ENCODE measurements around the gene DKK1. TPM values are rescaled to one million over a fixed set of nuclear protein-coding genes. Genes with fewer than 3 reads are reported as not detected.

The DKK1 gene
- polyA plus RNA-seq, 1 donor, result 2.7 TPM

DNA sequence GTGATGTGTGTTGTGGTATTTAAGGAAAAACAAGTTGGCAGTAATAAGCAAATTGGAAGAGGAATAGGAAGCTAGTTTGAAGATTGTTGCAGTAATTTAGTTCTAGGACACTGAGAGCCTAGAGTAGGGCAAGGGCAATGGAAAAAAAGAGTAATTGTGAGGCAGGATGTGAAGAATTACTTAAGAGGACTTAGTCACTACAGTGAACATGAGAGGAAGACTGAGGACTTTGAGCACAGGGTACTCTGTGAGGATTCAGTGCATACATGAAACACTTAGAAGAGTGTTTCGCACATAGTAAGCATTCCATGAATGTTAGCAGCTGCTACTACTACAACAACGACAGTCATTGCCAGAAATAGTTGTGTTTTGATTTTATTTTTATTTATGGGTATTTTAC is 30.9 kb upstream of the DKK1 start:
- no peak overlapping the region for H3K27ac ChIP-seq (ENCODE audit: low read length)
- WGBS (ENCODE audit: insufficient coverage, low lambda C conversion rate), result no CpG with 5 or more reads among the region's 2 CpGs
- H3K4me1 ChIP-seq (ENCODE audit: control insufficient read depth, insufficient read depth, low read length), result peaks cover 7% of the 10 kb centered on the region
- H3K27me3 ChIP-seq (ENCODE audit: control insufficient read depth, insufficient read depth, low read length), result no peaks in the 10 kb centered on the region
- peaks cover 3% of the 10 kb centered on the region for H3K36me3 ChIP-seq (ENCODE audit: control insufficient read depth, insufficient read depth, low read length)
- no peaks in the 10 kb centered on the region for H3K9me3 ChIP-seq (ENCODE audit: control insufficient read depth, low read depth, low read length)
- no peak overlapping the region for H3K4me3 ChIP-seq (ENCODE audit: low read length)
- DNase-seq, result no peak

- WGBS (ENCODE audit: insufficient coverage, low lambda C conversion rate), result no CpG with 5 or more reads among the region's 2 CpGs
- peaks cover 7% of the 10 kb centered on the region for H3K4me1 ChIP-seq (ENCODE audit: control insufficient read depth, insufficient read depth, low read length)
- peaks cover 3% of the 10 kb centered on the region for H3K36me3 ChIP-seq (ENCODE audit: control insufficient read depth, insufficient read depth, low read length)
- no peak overlapping the region for H3K27ac ChIP-seq (ENCODE audit: low read length)
- no peak overlapping the region for H3K4me3 ChIP-seq (ENCODE audit: low read length)
- H3K27me3 ChIP-seq (ENCODE audit: control insufficient read depth, insufficient read depth, low read length), result no peaks in the 10 kb centered on the region
- DNase-seq, result no peak
- H3K9me3 ChIP-seq (ENCODE audit: control insufficient read depth, low read depth, low read length), result no peaks in the 10 kb centered on the region
Observed at GRCh38 chr10:52284416-52285013, 29.6 kb upstream of the DKK1 start.

DNA sequence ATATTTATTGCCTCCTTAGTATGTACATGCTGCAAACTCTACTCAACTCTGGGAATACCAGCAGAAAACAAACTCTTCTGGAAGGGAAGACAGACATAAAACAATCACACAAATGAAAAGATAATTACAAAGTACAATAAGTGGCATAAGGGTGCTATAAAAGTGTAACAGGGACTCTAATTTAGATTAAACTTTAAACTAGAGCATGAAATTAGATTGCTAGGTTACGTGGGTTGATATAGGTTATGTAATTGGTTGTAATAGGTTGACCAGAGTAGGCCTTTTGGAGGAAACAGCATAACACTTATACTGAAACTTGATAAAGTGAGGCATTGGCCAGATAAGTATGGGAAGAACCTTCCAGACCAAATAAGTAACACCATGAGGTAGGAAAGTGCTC is 26.2 kb upstream of the DKK1 start:
- Histone ChIP-seq H3K27ac (ENCODE audit: low read length) (peak overlapping the region; percentile 37), H3K4me1 (ENCODE audit: control insufficient read depth, insufficient read depth, low read length) (peaks cover 7% of the 10 kb centered on the region), H3K9me3 (ENCODE audit: control insufficient read depth, low read depth, low read length) (no peaks in the 10 kb centered on the region), H3K27me3 (ENCODE audit: control insufficient read depth, insufficient read depth, low read length) (no peaks in the 10 kb centered on the region), H3K36me3 (ENCODE audit: control insufficient read depth, insufficient read depth, low read length) (peaks cover 1% of the 10 kb centered on the region), H3K4me3 (ENCODE audit: low read length) (no peak overlapping the region)
- peak; percentile 30 to 84 for DNase-seq
- no CpG with 5 or more reads among the region's 1 CpG for WGBS (ENCODE audit: insufficient coverage, low lambda C conversion rate)

GRCh38 chr10:52297747-52298146 is 16.3 kb upstream of the DKK1 start:
- no peak for DNase-seq
- no peak overlapping the region for H3K4me3 ChIP-seq (ENCODE audit: low read length)
- H3K36me3 ChIP-seq (ENCODE audit: control insufficient read depth, insufficient read depth, low read length), result no peaks in the 10 kb centered on the region
- H3K4me1 ChIP-seq (ENCODE audit: control insufficient read depth, insufficient read depth, low read length), result no peaks in the 10 kb centered on the region
- no peaks in the 10 kb centered on the region for H3K9me3 ChIP-seq (ENCODE audit: control insufficient read depth, low read depth, low read length)
- 100% methylated on average over 1 of the region's 4 CpGs for WGBS (ENCODE audit: insufficient coverage, low lambda C conversion rate)
- no peak overlapping the region for H3K27ac ChIP-seq (ENCODE audit: low read length)
- no peaks in the 10 kb centered on the region for H3K27me3 ChIP-seq (ENCODE audit: control insufficient read depth, insufficient read depth, low read length)

DNA sequence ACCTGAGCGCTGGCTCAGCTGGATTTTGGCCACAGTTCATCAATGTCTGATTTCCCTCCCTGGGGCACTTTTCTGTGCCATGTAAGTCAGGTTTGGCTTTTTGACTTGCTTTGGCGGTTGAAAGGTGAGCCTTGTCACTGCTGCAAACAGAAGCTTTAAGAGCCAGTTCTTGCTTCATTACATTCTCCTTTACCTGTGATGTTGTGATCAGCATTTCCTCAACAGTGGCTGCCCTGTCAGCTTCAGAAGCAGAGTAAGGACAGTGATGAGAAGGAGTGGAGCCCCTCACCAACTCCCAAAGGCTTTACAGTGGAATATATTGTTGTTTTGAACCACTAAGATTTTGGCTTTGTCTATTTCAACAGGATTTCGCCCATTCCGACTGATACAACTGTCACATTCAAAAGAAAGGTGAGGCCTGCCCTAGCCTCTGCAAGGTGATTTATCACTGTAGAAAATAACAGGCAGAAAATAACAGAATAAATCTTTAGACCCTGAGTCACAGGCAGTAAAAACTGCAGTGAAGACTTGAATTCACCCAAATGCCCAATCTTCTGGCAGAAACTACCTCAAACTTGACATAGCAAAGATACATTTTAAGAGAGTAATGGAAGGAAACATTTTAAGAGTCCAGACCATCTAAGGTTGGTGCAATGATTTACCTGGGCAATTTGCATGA is 13.3 kb upstream of the DKK1 start:
- WGBS (ENCODE audit: insufficient coverage, low lambda C conversion rate), result no CpG with 5 or more reads among the region's 4 CpGs
- no peak overlapping the region for H3K27ac ChIP-seq (ENCODE audit: low read length)

DNA sequence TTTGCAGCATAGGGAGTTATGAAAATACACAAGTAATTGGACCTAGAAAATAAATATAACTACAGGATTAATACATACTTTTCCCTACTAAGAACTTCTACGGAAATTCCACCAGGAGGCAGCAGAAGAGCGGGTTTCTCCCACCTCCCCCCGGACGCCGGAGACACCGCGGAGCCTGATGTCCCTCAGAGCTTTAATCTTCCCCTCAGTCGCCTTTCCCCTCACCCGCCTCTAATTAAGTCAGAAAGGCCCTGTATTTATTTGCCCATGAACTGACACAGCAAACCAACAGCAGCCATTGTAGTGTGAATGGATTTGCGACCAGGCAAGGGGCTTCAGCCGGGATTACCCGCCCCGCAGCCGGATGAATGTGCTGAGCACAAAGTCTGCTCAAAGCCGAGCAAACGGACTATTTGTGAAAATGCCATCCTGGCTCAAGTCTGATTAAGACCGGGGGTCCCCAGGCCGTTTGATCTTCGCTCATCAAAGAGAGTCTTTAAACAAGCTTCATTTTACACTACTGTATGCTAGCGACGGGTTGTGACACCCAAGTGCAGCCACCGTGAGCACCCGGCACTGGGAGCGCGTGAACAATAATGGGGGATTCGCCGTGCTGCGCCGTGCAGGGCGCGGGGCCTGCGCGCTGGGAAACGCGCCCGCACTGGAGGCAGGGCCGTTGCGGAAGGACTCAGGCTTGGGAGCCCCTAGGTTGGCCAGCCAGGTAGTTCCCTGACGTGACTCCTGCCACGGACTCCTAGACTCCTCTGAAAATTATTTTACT is 5.6 kb upstream of the DKK1 start:
- Histone ChIP-seq H3K36me3 (ENCODE audit: control insufficient read depth, insufficient read depth, low read length) (no peaks in the 10 kb centered on the region), H3K4me1 (ENCODE audit: control insufficient read depth, insufficient read depth, low read length) (peaks cover 5% of the 10 kb centered on the region), H3K4me3 (ENCODE audit: low read length) (peak overlapping the region; percentile 57), H3K27ac (ENCODE audit: low read length) (no peak overlapping the region), H3K9me3 (ENCODE audit: control insufficient read depth, low read depth, low read length) (no peaks in the 10 kb centered on the region), H3K27me3 (ENCODE audit: control insufficient read depth, insufficient read depth, low read length) (peaks cover 30% of the 10 kb centered on the region)
- no CpG with 5 or more reads among the region's 40 CpGs for WGBS (ENCODE audit: insufficient coverage, low lambda C conversion rate)
- peak; percentile 44 to 73 for DNase-seq

More for the DNA sequence above, 13.3 kb upstream of the DKK1 start:
- no peaks in the 10 kb centered on the region for H3K27me3 ChIP-seq (ENCODE audit: control insufficient read depth, insufficient read depth, low read length)
- H3K4me3 ChIP-seq (ENCODE audit: low read length), result no peak overlapping the region
- no peaks in the 10 kb centered on the region for H3K9me3 ChIP-seq (ENCODE audit: control insufficient read depth, low read depth, low read length)
- H3K4me1 ChIP-seq (ENCODE audit: control insufficient read depth, insufficient read depth, low read length), result no peaks in the 10 kb centered on the region
- H3K36me3 ChIP-seq (ENCODE audit: control insufficient read depth, insufficient read depth, low read length), result no peaks in the 10 kb centered on the region
- no peak for DNase-seq

- WGBS (ENCODE audit: insufficient coverage, low lambda C conversion rate), result no CpG with 5 or more reads among the region's 3 CpGs
- H3K4me3 ChIP-seq (ENCODE audit: low read length), result no peak overlapping the region
- peaks cover 16% of the 10 kb centered on the region for H3K4me1 ChIP-seq (ENCODE audit: control insufficient read depth, insufficient read depth, low read length)
- no peaks in the 10 kb centered on the region for H3K9me3 ChIP-seq (ENCODE audit: control insufficient read depth, low read depth, low read length)
- no peak for DNase-seq
- peaks cover 52% of the 10 kb centered on the region for H3K27me3 ChIP-seq (ENCODE audit: control insufficient read depth, insufficient read depth, low read length)
- no peak overlapping the region for H3K27ac ChIP-seq (ENCODE audit: low read length)
- H3K36me3 ChIP-seq (ENCODE audit: control insufficient read depth, insufficient read depth, low read length), result no peaks in the 10 kb centered on the region
Observed at GRCh38 chr10:52312942-52313255, 1.2 kb upstream of the DKK1 start.

- peak overlapping the region; percentile 52 for H3K4me3 ChIP-seq (ENCODE audit: low read length)
- peaks cover 51% of the 10 kb centered on the region for H3K27me3 ChIP-seq (ENCODE audit: control insufficient read depth, insufficient read depth, low read length)
- no CpG with 5 or more reads among the region's 26 CpGs for WGBS (ENCODE audit: insufficient coverage, low lambda C conversion rate)
- no peaks in the 10 kb centered on the region for H3K36me3 ChIP-seq (ENCODE audit: control insufficient read depth, insufficient read depth, low read length)
- peak in 1 of 2 donors; percentile 41 for DNase-seq
- peaks cover 16% of the 10 kb centered on the region for H3K4me1 ChIP-seq (ENCODE audit: control insufficient read depth, insufficient read depth, low read length)
- H3K27ac ChIP-seq (ENCODE audit: low read length), result no peak overlapping the region
- no peaks in the 10 kb centered on the region for H3K9me3 ChIP-seq (ENCODE audit: control insufficient read depth, low read depth, low read length)
Observed at GRCh38 chr10:52313256-52313932, 687 bp upstream of the DKK1 start.

DNA sequence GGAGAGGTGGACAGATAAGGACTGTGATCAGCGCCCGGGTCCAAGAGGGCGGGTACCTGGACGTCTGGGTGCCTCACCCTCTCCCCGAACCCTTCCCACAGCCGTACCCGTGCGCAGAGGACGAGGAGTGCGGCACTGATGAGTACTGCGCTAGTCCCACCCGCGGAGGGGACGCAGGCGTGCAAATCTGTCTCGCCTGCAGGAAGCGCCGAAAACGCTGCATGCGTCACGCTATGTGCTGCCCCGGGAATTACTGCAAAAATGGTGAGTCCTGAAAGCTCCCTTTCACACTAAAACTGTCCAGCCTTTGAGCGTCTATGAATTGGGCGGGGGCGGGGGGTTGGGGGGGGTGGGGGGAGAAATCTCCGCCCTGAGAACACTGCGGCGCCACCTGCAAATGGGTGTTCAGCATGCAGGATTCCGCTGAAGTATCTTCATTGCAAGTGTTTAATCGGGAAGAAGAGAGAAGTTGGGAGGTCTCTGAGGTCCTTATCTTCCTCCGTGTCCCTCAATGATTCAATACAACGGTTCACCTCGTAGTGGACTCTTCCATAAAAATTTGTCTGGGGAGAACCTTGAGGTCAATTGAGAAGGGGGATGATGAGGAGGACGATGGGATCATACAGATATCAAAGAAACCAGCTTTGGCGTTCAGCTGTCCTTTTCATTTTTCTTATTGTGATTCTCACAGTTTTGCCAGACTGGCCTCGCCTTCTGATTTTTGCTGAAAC is 906 bp downstream of the DKK1 start:
- WGBS (ENCODE audit: insufficient coverage, low lambda C conversion rate), result 90% methylated on average over 2 of the region's 36 CpGs
- Histone ChIP-seq H3K36me3 (ENCODE audit: control insufficient read depth, insufficient read depth, low read length) (no peaks in the 10 kb centered on the region), H3K9me3 (ENCODE audit: control insufficient read depth, low read depth, low read length) (no peaks in the 10 kb centered on the region), H3K4me3 (ENCODE audit: low read length) (peak overlapping the region; percentile 52), H3K27ac (ENCODE audit: low read length) (no peak overlapping the region), H3K27me3 (ENCODE audit: control insufficient read depth, insufficient read depth, low read length) (peaks cover 39% of the 10 kb centered on the region), H3K4me1 (ENCODE audit: control insufficient read depth, insufficient read depth, low read length) (peaks cover 16% of the 10 kb centered on the region)
- DNase-seq, result no peak

DNA sequence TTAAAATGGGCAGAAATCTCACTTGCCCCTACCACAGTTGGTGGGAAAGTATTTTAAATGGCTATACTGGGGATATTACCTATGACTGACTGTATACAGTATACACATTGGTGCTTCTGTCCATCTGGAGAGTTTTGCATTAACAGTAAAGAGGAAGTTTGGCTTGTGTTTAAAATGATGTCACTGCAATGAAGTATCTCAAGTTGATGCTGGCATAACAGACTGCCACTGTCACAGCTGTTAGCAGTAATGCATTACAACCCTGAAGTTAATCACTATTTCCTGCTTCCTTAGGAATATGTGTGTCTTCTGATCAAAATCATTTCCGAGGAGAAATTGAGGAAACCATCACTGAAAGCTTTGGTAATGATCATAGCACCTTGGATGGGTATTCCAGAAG is 1.9 kb downstream of the DKK1 start:
- Histone ChIP-seq H3K4me3 (ENCODE audit: low read length) (no peak overlapping the region), H3K9me3 (ENCODE audit: control insufficient read depth, low read depth, low read length) (no peaks in the 10 kb centered on the region), H3K27me3 (ENCODE audit: control insufficient read depth, insufficient read depth, low read length) (peaks cover 35% of the 10 kb centered on the region), H3K27ac (ENCODE audit: low read length) (no peak overlapping the region), H3K4me1 (ENCODE audit: control insufficient read depth, insufficient read depth, low read length) (peaks cover 16% of the 10 kb centered on the region), H3K36me3 (ENCODE audit: control insufficient read depth, insufficient read depth, low read length) (no peaks in the 10 kb centered on the region)
- no peak for DNase-seq
- WGBS (ENCODE audit: insufficient coverage, low lambda C conversion rate), result 100% methylated on average over 1 of the region's 1 CpG

Data from large intestine (tissue), 3 donors.